ENCODE data around the gene HLF. TPM values are rescaled to one million over a fixed set of nuclear protein-coding genes. Genes with fewer than 3 reads are reported as not detected.
A peak's percentile ranks its signal among the peaks of the same experiment; 100 is the strongest.

Gene HLF
- total and polyA plus RNA-seq, 2 of the 4 experiments (the other 2 are of a cell fraction) = 0.18 TPM; not detected in 1

- H4K8ac ChIP-seq (ENCODE audit: low read depth in 2 of 2, low read length in 2 of 2) = no peak overlapping the region
- H3K56ac ChIP-seq (ENCODE audit: extremely low read depth, insufficient read depth, low read length) = no peak overlapping the region
- H3K18ac ChIP-seq (ENCODE audit: low read depth, low read length) = no peak overlapping the region
- no peak overlapping the region for H2BK20ac ChIP-seq (ENCODE audit: low read depth, low read length)
- DNase-seq (peak; percentile 13), ATAC-seq (ENCODE audit: low read depth) (no peak; the same call in 1 of the 2 replicates)
- no peaks in the 10 kb centered on the region for H3K79me1 ChIP-seq (ENCODE audit: low read depth in 1 of 2, low read length in 2 of 2)
- no peak overlapping the region for H4K91ac ChIP-seq (ENCODE audit: insufficient read depth, low read depth, low read length)
- BruUV-seq (replicated peaks) = no TSS peak
- dilution Hi-C loops (cut with HindIII; ENCODE audit: low sequenced_read_pairs, unreplicated experiment) = no loop called here
- H3K36me3 ChIP-seq (ENCODE audit: control insufficient read depth, insufficient read depth, low read length) = no peaks in the 10 kb centered on the region
- CTCF ChIA-PET = interaction anchor here (0.6 kb wide), 1 partner anchor 644 kb away, joined by 3 read pairs; no protein-coding TSS in a partner anchor
- no peak overlapping the region for H2BK5ac ChIP-seq (ENCODE audit: low read depth, low read length, poor library complexity, severe bottlenecking)
- no peak overlapping the region for H3K4me2 ChIP-seq (ENCODE audit: low read depth, low read length)
- 78% methylated on average over 1 of the region's 7 CpGs; no CpG with 5 or more reads in 1 of the 2 experiments for WGBS, 2 experiments (ENCODE audit: extremely low coverage in 2 of 2, insufficient read length in 1 of 2)
- H2BK120ac ChIP-seq (ENCODE audit: low read depth, low read length) = no peak overlapping the region
- H2AK9ac ChIP-seq (replicated peaks; ENCODE audit: low read depth, low read length, poor library complexity) = no peak overlapping the region
- H3K4me3 ChIP-seq (ENCODE audit: insufficient read depth, low read depth, low read length) = no peak overlapping the region
- no peak overlapping the region for H4K5ac ChIP-seq (ENCODE audit: low read depth, low read length)
- no peaks in the 10 kb centered on the region for H3K4me1 ChIP-seq (ENCODE audit: control insufficient read depth, insufficient read depth, low read length)
- peaks cover 2% of the 10 kb centered on the region for H3K27me3 ChIP-seq (ENCODE audit: control insufficient read depth, insufficient read depth, low read length)
- no peaks in the 10 kb centered on the region for H3K9me3 ChIP-seq (ENCODE audit: control insufficient read depth, insufficient read depth, low read length)
- H3K9ac ChIP-seq (ENCODE audit: low read depth, low read length) = no peak overlapping the region
- no peaks in the 10 kb centered on the region for H4K20me1 ChIP-seq (ENCODE audit: insufficient read depth, low read length)
- no peak overlapping the region for H3K27ac ChIP-seq (ENCODE audit: insufficient read depth, low read length)
- no peak overlapping the region for H2AFZ ChIP-seq (replicated peaks; ENCODE audit: low read length, poor library complexity)
- POLR2A ChIA-PET (ENCODE audit: unreplicated experiment) = no interaction called here
- no peak overlapping the region for H3K23ac ChIP-seq (ENCODE audit: low read depth, low read length)
- H3K4ac ChIP-seq (ENCODE audit: low read depth, low read length) = no peak overlapping the region
- H3K9me1 ChIP-seq (ENCODE audit: insufficient read depth, low read length) = no peaks in the 10 kb centered on the region
- intact Hi-C loops (cut with micrococcal nuclease) = no loop called here
- in situ Hi-C loops (cut with MboI; ENCODE audit: low sequenced_read_pairs) = loop anchor here (5.0 kb wide), 1 partner anchor 311 kb away; no protein-coding TSS in a partner anchor
- H2AK5ac ChIP-seq (ENCODE audit: low read depth, low read length) = no peak overlapping the region
- TF ChIP-seq NFE2L2 (IDR thresholded peaks at IDR 0.05; ENCODE audit: low read depth, low read length) (no peak), CTCF (conservative IDR thresholded peaks at IDR 0.05; ENCODE audit: low read depth, low read length) (peak; percentile 19; the same call in 1 of the 2 replicates)
- no peak overlapping the region for H2BK15ac ChIP-seq (ENCODE audit: low read depth, low read length)
- H3K14ac ChIP-seq (replicated peaks; ENCODE audit: low read depth, low read length) = no peak overlapping the region
Measured at GRCh38 chr17:55303701-55304145, 39.0 kb downstream of the HLF start.

Data from IMR-90 (cell line).